Mucosa of stomach (tissue), 1 donor: Measurements from ENCODE around the gene PKP4.

ENCODE experiments used
- H3K27me3 ChIP-seq: one replicate; pipeline ENCODE4 v1.7.0; 2013; ENCODE audit warnings: mild to moderate bottlenecking, low read length; ENCODE audit not compliant: control insufficient read depth, insufficient read depth
- H3K36me3 ChIP-seq: one replicate; pipeline ENCODE4 v1.7.0; 2013; ENCODE audit warnings: low read length; ENCODE audit not compliant: control insufficient read depth, insufficient read depth
- H3K4me1 ChIP-seq: one replicate; pipeline ENCODE4 v1.7.0; 2013; ENCODE audit warnings: mild to moderate bottlenecking, low read length; ENCODE audit not compliant: control insufficient read depth, insufficient read depth
- H3K4me3 ChIP-seq: one replicate; pipeline ENCODE4 v1.7.0; 2013; ENCODE audit warnings: low read length
- H3K9ac ChIP-seq: one replicate; pipeline ENCODE4 v1.7.0; 2013; ENCODE audit warnings: mild to moderate bottlenecking, low read length, moderate library complexity
- H3K9me3 ChIP-seq: one replicate; pipeline ENCODE4 v1.7.0; 2013; ENCODE audit warnings: mild to moderate bottlenecking, low read length, moderate library complexity; ENCODE audit not compliant: control insufficient read depth
- donor health status: Pancreatic carcinoma.

PKP4 gene

GRCh38 chr2:158618891-158619490, 162.2 kb downstream of the PKP4 start:
- H3K9ac ChIP-seq = no peak overlapping the region
- no peaks in the 10 kb centered on the region for H3K27me3 ChIP-seq
- peaks cover 7% of the 10 kb centered on the region for H3K4me1 ChIP-seq
- no peaks in the 10 kb centered on the region for H3K9me3 ChIP-seq
- H3K4me3 ChIP-seq = no peak overlapping the region
- no peaks in the 10 kb centered on the region for H3K36me3 ChIP-seq

- no peaks in the 10 kb centered on the region for H3K36me3 ChIP-seq
- H3K9ac ChIP-seq = no peak overlapping the region
- no peaks in the 10 kb centered on the region for H3K9me3 ChIP-seq
- peaks cover 7% of the 10 kb centered on the region for H3K4me1 ChIP-seq
- H3K27me3 ChIP-seq = no peaks in the 10 kb centered on the region
- H3K4me3 ChIP-seq = no peak overlapping the region
Observed at GRCh38 chr2:158619496-158619895, 162.7 kb downstream of the PKP4 start.

GRCh38 chr2:158620656-158621055, 163.9 kb downstream of the PKP4 start:
- Histone ChIP-seq H3K27me3 (no peaks in the 10 kb centered on the region), H3K4me3 (no peak overlapping the region), H3K9ac (no peak overlapping the region), H3K9me3 (no peaks in the 10 kb centered on the region), H3K4me1 (peaks cover 7% of the 10 kb centered on the region), H3K36me3 (no peaks in the 10 kb centered on the region)

- no peaks in the 10 kb centered on the region for H3K4me1 ChIP-seq
- no peaks in the 10 kb centered on the region for H3K27me3 ChIP-seq
- no peaks in the 10 kb centered on the region for H3K36me3 ChIP-seq
- H3K9ac ChIP-seq = no peak overlapping the region
- H3K4me3 ChIP-seq = no peak overlapping the region
- H3K9me3 ChIP-seq = no peaks in the 10 kb centered on the region
Observed at GRCh38 chr2:158624071-158624667, 167.4 kb downstream of the PKP4 start.

- Histone ChIP-seq H3K9ac (no peak overlapping the region), H3K4me1 (no peaks in the 10 kb centered on the region), H3K4me3 (no peak overlapping the region), H3K9me3 (no peaks in the 10 kb centered on the region), H3K27me3 (no peaks in the 10 kb centered on the region), H3K36me3 (no peaks in the 10 kb centered on the region)
Observed at GRCh38 chr2:158624961-158625360, 168.2 kb downstream of the PKP4 start.

- Histone ChIP-seq H3K27me3 (no peaks in the 10 kb centered on the region), H3K4me1 (no peaks in the 10 kb centered on the region), H3K9ac (no peak overlapping the region), H3K4me3 (no peak overlapping the region), H3K36me3 (no peaks in the 10 kb centered on the region), H3K9me3 (no peaks in the 10 kb centered on the region)
Observed at GRCh38 chr2:158629116-158629515, 172.4 kb downstream of the PKP4 start.

GRCh38 chr2:158633261-158633660, 176.5 kb downstream of the PKP4 start:
- H3K4me1 ChIP-seq = no peaks in the 10 kb centered on the region
- no peaks in the 10 kb centered on the region for H3K36me3 ChIP-seq
- no peak overlapping the region for H3K4me3 ChIP-seq
- H3K9me3 ChIP-seq = no peaks in the 10 kb centered on the region
- no peak overlapping the region for H3K9ac ChIP-seq
- no peaks in the 10 kb centered on the region for H3K27me3 ChIP-seq

- Histone ChIP-seq H3K9me3 (no peaks in the 10 kb centered on the region), H3K4me1 (peaks cover 12% of the 10 kb centered on the region), H3K4me3 (no peak overlapping the region), H3K36me3 (no peaks in the 10 kb centered on the region), H3K9ac (no peak overlapping the region), H3K27me3 (no peaks in the 10 kb centered on the region)
Observed at GRCh38 chr2:158634627-158635026, 177.9 kb downstream of the PKP4 start.

GRCh38 chr2:158635961-158636601, 179.3 kb downstream of the PKP4 start:
- H3K4me1 ChIP-seq = peaks cover 12% of the 10 kb centered on the region

GRCh38 chr2:158637357-158637756, 180.6 kb downstream of the PKP4 start:
- Histone ChIP-seq H3K27me3 (no peaks in the 10 kb centered on the region), H3K4me3 (no peak overlapping the region), H3K36me3 (no peaks in the 10 kb centered on the region), H3K9ac (no peak overlapping the region), H3K9me3 (no peaks in the 10 kb centered on the region), H3K4me1 (peaks cover 12% of the 10 kb centered on the region)

More at GRCh38 chr2:158635961-158636601, 179.3 kb downstream of the PKP4 start:
- H3K4me3 ChIP-seq = no peak overlapping the region
- no peak overlapping the region for H3K9ac ChIP-seq
- H3K9me3 ChIP-seq = no peaks in the 10 kb centered on the region
- H3K27me3 ChIP-seq = no peaks in the 10 kb centered on the region
- H3K36me3 ChIP-seq = no peaks in the 10 kb centered on the region

- H3K27me3 ChIP-seq = no peaks in the 10 kb centered on the region
- peaks cover 4% of the 10 kb centered on the region for H3K4me1 ChIP-seq
- H3K4me3 ChIP-seq = no peak overlapping the region
- no peaks in the 10 kb centered on the region for H3K36me3 ChIP-seq
- no peaks in the 10 kb centered on the region for H3K9me3 ChIP-seq
- no peak overlapping the region for H3K9ac ChIP-seq
Observed at GRCh38 chr2:158644139-158644538, 187.4 kb downstream of the PKP4 start.

GRCh38 chr2:158645299-158645698, 188.5 kb downstream of the PKP4 start:
- H3K4me1 ChIP-seq = no peaks in the 10 kb centered on the region
- no peak overlapping the region for H3K9ac ChIP-seq
- no peak overlapping the region for H3K4me3 ChIP-seq
- no peaks in the 10 kb centered on the region for H3K9me3 ChIP-seq
- no peaks in the 10 kb centered on the region for H3K27me3 ChIP-seq
- no peaks in the 10 kb centered on the region for H3K36me3 ChIP-seq
